H1 (cell line): ENCODE results near the gene C3orf22. TPM values are rescaled to one million over a fixed set of nuclear protein-coding genes. Genes with fewer than 3 reads are reported as not detected.

Source experiments
- CTCF ChIA-PET: fragments of 300-600 bp; sonication (Branson Sonifier 250); formaldehyde crosslinking; loops from one replicate; lab custom pipeline; 2021; ENCODE audit not compliant: partially characterized antibody; lab: Charles Lee
- POLR2A ChIA-PET: fragments of 300-600 bp; sonication (Branson Sonifier 250); formaldehyde crosslinking; loops from one replicate; lab custom pipeline; 2021; ENCODE audit warnings: inconsistent platforms; ENCODE audit not compliant: partially characterized antibody; lab: Charles Lee
- DNase-seq, 2 experiments: peaks; one replicate each; pipeline versions ENCODE4 v3.0.0 to v3.0.0-alpha.2; 2010 to 2022; ENCODE audit warnings: low spot score in 2 of 2, low read depth in 1 of 2, mixed read lengths in 1 of 2
- FAIRE-seq: peaks from 2 replicates; lab custom pipeline; 2011; peaks lifted over from hg19 to GRCh38; lab: Jason Lieb, UNC
- H2AFZ ChIP-seq: 2 replicates; pipeline ENCODE4 v1.8.1; 2012; ENCODE audit warnings: low read length, inconsistent platforms
- H2AK5ac ChIP-seq: 2 replicates; pipeline ENCODE4 v1.6.1; 2013; ENCODE audit warnings: low read depth, low read length
- H2BK120ac ChIP-seq: replicated peaks from 2 replicates; pipeline ENCODE3; 2013; ENCODE audit warnings: low read depth, low read length, inconsistent platforms
- H2BK12ac ChIP-seq: 2 replicates; pipeline ENCODE4 v1.6.1; 2013; ENCODE audit warnings: low read depth, low read length
- H2BK15ac ChIP-seq: 2 replicates; pipeline ENCODE4 v1.6.1; 2013; ENCODE audit warnings: low read length
- H2BK20ac ChIP-seq: 2 replicates; pipeline ENCODE4 v1.6.1; 2013; ENCODE audit warnings: low read length
- H2BK5ac ChIP-seq: 2 replicates; pipeline ENCODE4 v1.6.1; 2013; ENCODE audit warnings: low read depth, low read length
- H3K14ac ChIP-seq: 2 replicates; pipeline ENCODE4 v1.6.1; 2013; ENCODE audit warnings: inconsistent platforms; ENCODE audit not compliant: insufficient read length
- H3K18ac ChIP-seq: 2 replicates; pipeline ENCODE4 v1.6.1; 2013; ENCODE audit warnings: low read length; ENCODE audit errors: extremely low read depth
- H3K23ac ChIP-seq: 2 replicates; pipeline ENCODE4 v1.6.1; 2013; ENCODE audit warnings: inconsistent platforms; ENCODE audit not compliant: insufficient read length
- H3K23me2 ChIP-seq: 2 replicates; pipeline ENCODE4 v1.6.1; 2013; ENCODE audit warnings: low read depth, low read length
- H3K27ac ChIP-seq: 2 replicates; pipeline ENCODE4 v1.6.1; 2011; ENCODE audit warnings: low read depth, low read length, inconsistent platforms
- H3K27me3 ChIP-seq, 4 experiments: replicated peaks in 1 of 4; 1 replicate in 1 of 4; 2 replicates in 3 of 4; pipeline versions ENCODE4 v1.6.1 to v1.8.1; 2011 to 2013; ENCODE audit warnings: low read length in 3 of 4, mild to moderate bottlenecking in 3 of 4, inconsistent platforms in 2 of 4, mixed read lengths in 2 of 4, moderate library complexity in 1 of 4; ENCODE audit not compliant: control insufficient read depth in 3 of 4, insufficient read depth in 3 of 4; ENCODE audit errors: extremely low read depth in 1 of 4
- H3K36me3 ChIP-seq, 4 experiments: 2 replicates each; pipeline versions ENCODE4 v1.6.1 to v1.8.1; 2011 to 2013; ENCODE audit warnings: mild to moderate bottlenecking in 4 of 4, low read length in 3 of 4, moderate library complexity in 2 of 4, control low read depth in 1 of 4, inconsistent platforms in 1 of 4; ENCODE audit not compliant: insufficient read depth in 4 of 4, control insufficient read depth in 2 of 4
- H3K4ac ChIP-seq: replicated peaks from 2 replicates; pipeline ENCODE3; 2013; ENCODE audit warnings: low read length, low read depth, mixed read lengths, inconsistent platforms; ENCODE audit not compliant: insufficient read length
- H3K4me1 ChIP-seq, 4 experiments: replicated peaks in 1 of 4; 1 replicate in 1 of 4; 2 replicates in 3 of 4; pipeline versions ENCODE4 v1.6.1 to v1.8.1; 2011 to 2013; ENCODE audit warnings: low read length in 3 of 4, inconsistent platforms in 2 of 4, mixed read lengths in 1 of 4; ENCODE audit not compliant: insufficient read depth in 4 of 4, control insufficient read depth in 3 of 4
- H3K4me2 ChIP-seq, 2 experiments: 2 replicates each; pipeline versions ENCODE4 v1.6.1 to v1.8.1; 2011 to 2013; ENCODE audit warnings: low read depth in 2 of 2, low read length in 2 of 2, control low read depth in 1 of 2, inconsistent platforms in 1 of 2, mild to moderate bottlenecking in 1 of 2; ENCODE audit not compliant: insufficient read depth in 1 of 2
- H3K4me3 ChIP-seq, 4 experiments: fragments of 200-600, 300-600 bp in 1 of 4; sonication (generic), shearing (Covaris generic), sonication (Bioruptor Twin) in 1 of 4; 2 replicates each; pipeline versions ENCODE4 v1.5.1 to v1.8.1; 2011 to 2016; ENCODE audit warnings: low read length in 4 of 4, low read depth in 3 of 4, control low read depth in 2 of 4, inconsistent platforms in 2 of 4, mild to moderate bottlenecking in 2 of 4, mixed read lengths in 1 of 4, moderate library complexity in 1 of 4; ENCODE audit not compliant: insufficient read depth in 2 of 4; ENCODE audit errors: extremely low read depth in 1 of 4
- H3K56ac ChIP-seq: replicated peaks from 2 replicates; pipeline ENCODE3; 2013; ENCODE audit warnings: low read depth, mild to moderate bottlenecking, mixed read lengths, low read length, inconsistent platforms; ENCODE audit not compliant: insufficient read length
- H3K79me1 ChIP-seq: 2 replicates; pipeline ENCODE4 v1.6.1; 2013; ENCODE audit warnings: low read depth, low read length, control low read depth
- H3K79me2 ChIP-seq, 2 experiments: 2 replicates each; pipeline versions ENCODE4 v1.6.1 to v1.8.1; 2012 to 2013; ENCODE audit warnings: low read length in 2 of 2, mild to moderate bottlenecking in 2 of 2, inconsistent platforms in 1 of 2; ENCODE audit not compliant: insufficient read depth in 2 of 2, control insufficient read depth in 1 of 2
- H3K9ac ChIP-seq, 4 experiments: replicated peaks in 1 of 4; 1 replicate in 1 of 4; 2 replicates in 3 of 4; pipeline versions ENCODE4 v1.6.1 to v1.8.1; 2011 to 2013; ENCODE audit warnings: low read depth in 3 of 4, low read length in 3 of 4, control low read depth in 2 of 4, mild to moderate bottlenecking in 2 of 4, moderate library complexity in 2 of 4, inconsistent platforms in 1 of 4; ENCODE audit errors: extremely low read depth in 1 of 4
- H3K9me3 ChIP-seq, 2 experiments: 2 replicates each; pipeline versions ENCODE4 v1.6.1 to v1.8.1; 2012 to 2013; ENCODE audit warnings: mild to moderate bottlenecking in 2 of 2, moderate library complexity in 2 of 2, control low read depth in 1 of 2, inconsistent platforms in 1 of 2, low read depth in 1 of 2, low read length in 1 of 2, mixed read lengths in 1 of 2; ENCODE audit not compliant: insufficient read depth in 2 of 2
- H4K20me1 ChIP-seq, 2 experiments: replicated peaks in 1 of 2; 2 replicates each; pipeline versions ENCODE3 to v1.8.1; 2011 to 2013; ENCODE audit warnings: inconsistent platforms in 2 of 2, low read length in 2 of 2, mild to moderate bottlenecking in 1 of 2; ENCODE audit not compliant: insufficient read depth in 2 of 2, control insufficient read depth in 1 of 2
- H4K5ac ChIP-seq: 2 replicates; pipeline ENCODE4 v1.6.1; 2013; ENCODE audit warnings: low read length, low read depth, mixed read lengths, inconsistent platforms; ENCODE audit not compliant: insufficient read length
- H4K8ac ChIP-seq: 2 replicates; pipeline ENCODE4 v1.8.0; 2013; ENCODE audit warnings: mild to moderate bottlenecking, moderate library complexity, low read length, inconsistent platforms; ENCODE audit not compliant: insufficient read depth; ENCODE audit errors: extremely low read depth
- H4K91ac ChIP-seq: replicated peaks from 2 replicates; pipeline ENCODE3; 2013; ENCODE audit warnings: low read length, mixed read lengths, inconsistent platforms; ENCODE audit not compliant: insufficient read length
- CBX8 ChIP-seq: fragments of 300-800, 300-1000 bp; sonication (generic); IDR thresholded peaks from 2 replicates; pipeline ENCODE4 v1.7.1; 2016; ENCODE audit warnings: low read depth, low read length, borderline replicate concordance
- CREB1 ChIP-seq: IDR thresholded peaks from 2 replicates; pipeline ENCODE4 v1.6.1; 2012; ENCODE audit warnings: inconsistent platforms
- EGR1 ChIP-seq: IDR thresholded peaks from 2 replicates; pipeline ENCODE4 v1.6.1; 2011; ENCODE audit warnings: low read depth, low read length, borderline replicate concordance
- FOSL1 ChIP-seq: IDR thresholded peaks from 2 replicates; pipeline ENCODE4 v1.6.1; 2011; ENCODE audit warnings: mild to moderate bottlenecking, low read depth, low read length, moderate library complexity; ENCODE audit not compliant: insufficient read depth
- JUN ChIP-seq: IDR thresholded peaks from 2 replicates; pipeline ENCODE4 v1.6.1; 2011; ENCODE audit warnings: low read depth, mild to moderate bottlenecking, improper control_type of control experiment, low read length
- KDM4A ChIP-seq: IDR thresholded peaks from one replicate; pipeline ENCODE4 v1.7.1; 2012; ENCODE audit warnings: low read depth, mild to moderate bottlenecking, moderate library complexity, low read length, inconsistent platforms; ENCODE audit not compliant: severe bottlenecking
- RAD21 ChIP-seq, 2 experiments: IDR thresholded peaks in 1 of 2; conservative IDR thresholded peaks in 1 of 2; 2 replicates each; pipeline ENCODE4 v1.6.1; 2011; ENCODE audit warnings: low read depth in 2 of 2, low read length in 2 of 2, improper control_type of control experiment in 1 of 2, inconsistent platforms in 1 of 2, mild to moderate bottlenecking in 1 of 2, moderate library complexity in 1 of 2
- RXRA ChIP-seq: IDR thresholded peaks from 2 replicates; pipeline ENCODE4 v1.6.1; 2011; ENCODE audit warnings: low read depth, mild to moderate bottlenecking, low read length, moderate library complexity; ENCODE audit not compliant: insufficient read depth
- SAP30 ChIP-seq: fragments of 300-600 bp; sonication (generic); IDR thresholded peaks from 2 replicates; pipeline ENCODE4 v1.7.1; 2012; ENCODE audit warnings: low read length, moderate library complexity, mild to moderate bottlenecking, inconsistent platforms; ENCODE audit not compliant: insufficient read depth, insufficient replicate concordance
- SP1 ChIP-seq: IDR thresholded peaks from 2 replicates; pipeline ENCODE4 v1.6.1; 2011; ENCODE audit warnings: low read depth, low read length
- SP4 ChIP-seq: IDR thresholded peaks from 2 replicates; pipeline ENCODE4 v1.6.1; 2012; ENCODE audit warnings: low read length, inconsistent platforms
- SRF ChIP-seq: IDR thresholded peaks from 2 replicates; pipeline ENCODE4 v1.6.1; 2011; ENCODE audit warnings: mild to moderate bottlenecking, low read depth, low read length, moderate library complexity
- YY1 ChIP-seq: IDR thresholded peaks from 2 replicates; pipeline ENCODE4 v1.6.1; 2011; ENCODE audit warnings: low read depth, mild to moderate bottlenecking, low read length
- WGBS, 2 experiments: shearing (Covaris generic) in 1 of 2; methylation state at CpG; one replicate each; pipeline versions ENCODE4 v1.1.6 to v1.1.7; 2013 to 2015; ENCODE audit warnings: low lambda C conversion rate in 2 of 2, mixed read lengths in 2 of 2, inconsistent platforms in 1 of 2, low coverage in 1 of 2, missing lambda C conversion rate in 1 of 2; ENCODE audit not compliant: insufficient replicate concordance in 2 of 2, insufficient coverage in 1 of 2, insufficient read length in 1 of 2; ENCODE audit errors: extremely low coverage in 1 of 2, missing lambda C conversion rate in 1 of 2; 5-methylcytosine and 5-hydroxymethylcytosine counted together
- polyA plus RNA-seq, 7 experiments: library from polyadenylated mRNA; depleted of rRNA in 3 of 7; stranded (reverse) in 5 of 7; unstranded in 2 of 7; fragments of >200 nt in 5 of 7; fragments of 200-250 nt in 2 of 7; gene quantifications; 1 replicate in 5 of 7; 2 replicates in 1 of 7; 4 replicates in 1 of 7; pipeline versions ENCODE4 v1.2.1 to v1.2.3, GENCODE V29; 2011 to 2013; ENCODE audit warnings: missing spikeins in 2 of 7, mixed read lengths in 2 of 7
- total RNA-seq: library from RNA; stranded (reverse); fragmentation: NEBNext Ultra II Directional; extraction: Animal tissue kit (Norgen Biotek cat#: 25700); gene quantifications from 2 replicates; pipeline ENCODE4 v1.2.1, GENCODE V29; 2021

Gene C3orf22
- total and polyA plus RNA-seq, 2 of the 8 experiments (the other 6 are each of a cell fraction or from before 2014, with no cell fraction given) = not detected

- Histone ChIP-seq H3K79me2 (no peaks in the 10 kb centered on the region), H3K56ac (peak overlapping the region; percentile 99), H2BK5ac (peak overlapping the region; percentile 66), H3K4me3 (no peak overlapping the region), H3K27ac (no peak overlapping the region), H3K4me2 (no peak overlapping the region), H3K18ac (no peak overlapping the region), H2BK20ac (no peak overlapping the region), H4K8ac (no peak overlapping the region), H3K9ac (peak overlapping the region in 1 of 4 experiments; percentile 26; a peak in 1 of 7 replicates), H3K27me3 (peaks cover 0 to 5% (median 2%) of the 10 kb centered on the region in 4 experiments; a peak in 1 of 7 replicates), H3K14ac (no peak overlapping the region), H4K5ac (no peak overlapping the region), H2BK15ac (peak overlapping the region; percentile 53; the same call in 1 of the 2 replicates), H3K4me1 (no peaks in the 10 kb centered on the region), H2AFZ (no peak overlapping the region), H4K20me1 (peaks cover 0 to 5% of the 10 kb centered on the region in 2 experiments), H2BK12ac (peak overlapping the region; percentile 98; the same call in 1 of the 2 replicates), H4K91ac (peak overlapping the region; percentile 93), H3K23ac (no peak overlapping the region), H3K4ac (no peak overlapping the region), H3K79me1 (no peaks in the 10 kb centered on the region), H3K36me3 (no peaks in the 10 kb centered on the region; a peak in 1 of 8 replicates), H2AK5ac (peak overlapping the region; percentile 96), H3K23me2 (peaks cover 7% of the 10 kb centered on the region; the same call in 1 of the 2 replicates), H2BK120ac (no peak overlapping the region), H3K9me3 (no peaks in the 10 kb centered on the region)
- FAIRE-seq (peak; percentile 58), DNase-seq (no peak)
- 94% methylated on average over 10 of the region's 10 CpGs; no CpG with 5 or more reads in 1 of the 2 experiments for WGBS, 2 experiments
- CTCF ChIA-PET = no interaction called here
- POLR2A ChIA-PET = no interaction called here
- no peak for TF ChIP-seq CBX8
- TF ChIP-seq RAD21 (IDR thresholded peaks at IDR 0.05 in 1 of 2, conservative IDR thresholded peaks at IDR 0.05 in 1 of 2; ENCODE audit: low read depth in 2 of 2, low read length in 2 of 2) = no peak
- no peak for TF ChIP-seq CREB1
- TF ChIP-seq RXRA = no peak
- no peak for TF ChIP-seq KDM4A
- no peak for TF ChIP-seq EGR1
- no peak for TF ChIP-seq SP4
- TF ChIP-seq JUN = no peak
- no peak for TF ChIP-seq SP1
- TF ChIP-seq SRF = no peak
- TF ChIP-seq SAP30 = no peak
- TF ChIP-seq FOSL1 = no peak
- no peak for TF ChIP-seq YY1
Observed at GRCh38 chr3:126539558-126540250, 19.0 kb downstream of the C3orf22 start.
